Hippocampal formation (tissue), 2 donors: ENCODE measurements around the gene HOPX.
"Not testable (repeated sequence)": the region's sequence is repeated elsewhere in the genome, so short reads cannot be mapped to it uniquely, and the experiment has no call there.

Experiments used
- DNase-seq, 2 donors: peaks; one replicate each; lab custom pipeline; 2025; lab: John Stamatoyannopoulos, UW

Gene HOPX

DNA sequence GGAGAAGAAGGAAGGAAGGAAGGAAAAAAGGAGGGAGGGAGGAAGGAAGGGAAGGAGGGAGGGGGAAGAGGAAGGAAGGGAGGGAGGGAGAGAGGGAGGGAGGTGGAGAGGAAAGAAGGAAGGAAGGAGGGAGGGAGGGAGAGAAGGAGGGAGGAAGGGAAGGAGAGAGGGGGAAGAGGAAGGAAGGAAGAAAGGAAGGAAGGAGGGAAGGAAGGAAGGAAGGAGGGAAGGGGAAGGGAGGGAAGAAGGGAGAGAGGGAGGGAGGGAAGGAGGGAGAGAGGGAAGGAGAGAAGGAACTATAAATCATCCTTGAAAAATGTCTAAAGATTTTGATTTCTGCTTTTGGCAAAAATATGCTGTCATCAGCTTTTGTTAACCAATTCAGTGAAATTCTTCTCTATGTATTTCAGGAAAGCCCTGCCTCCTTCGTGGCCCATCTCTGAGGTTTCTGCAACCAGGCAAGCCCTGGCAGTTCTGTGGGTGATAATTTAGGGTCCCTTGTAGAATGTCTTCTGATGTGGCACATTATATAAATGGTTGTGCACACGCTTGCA lies 7.1 kb upstream of the HOPX start:
- DNase-seq, result no peak

- no peak for DNase-seq
These were observed 5.6 kb upstream of the HOPX start for GRCh38 chr4:56686537-56687231.

- peak in 1 of 2 donors; percentile 18 for DNase-seq
These were observed 3.4 kb upstream of the HOPX start for GRCh38 chr4:56684320-56685050.

DNA sequence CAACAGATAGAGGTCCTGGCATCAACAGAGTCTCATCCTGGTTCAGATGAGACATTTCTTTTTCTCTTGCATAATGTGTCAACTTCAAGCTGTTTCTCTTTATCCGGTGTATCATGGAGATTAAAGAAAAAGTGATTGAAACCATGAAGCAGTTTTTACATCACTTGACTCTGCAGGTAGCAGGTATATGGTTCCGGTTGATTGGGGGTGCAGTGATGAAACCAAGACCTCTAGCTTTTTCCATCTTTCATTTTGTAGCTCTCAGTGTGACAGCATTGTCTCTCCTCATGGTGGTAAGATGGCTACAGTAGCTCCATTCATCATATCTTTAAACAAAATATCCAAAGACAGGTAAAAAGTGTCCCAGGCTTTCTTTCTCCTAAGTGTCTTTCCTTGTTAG lies 2.4 kb upstream of the HOPX start:
- no peak for DNase-seq

DNA sequence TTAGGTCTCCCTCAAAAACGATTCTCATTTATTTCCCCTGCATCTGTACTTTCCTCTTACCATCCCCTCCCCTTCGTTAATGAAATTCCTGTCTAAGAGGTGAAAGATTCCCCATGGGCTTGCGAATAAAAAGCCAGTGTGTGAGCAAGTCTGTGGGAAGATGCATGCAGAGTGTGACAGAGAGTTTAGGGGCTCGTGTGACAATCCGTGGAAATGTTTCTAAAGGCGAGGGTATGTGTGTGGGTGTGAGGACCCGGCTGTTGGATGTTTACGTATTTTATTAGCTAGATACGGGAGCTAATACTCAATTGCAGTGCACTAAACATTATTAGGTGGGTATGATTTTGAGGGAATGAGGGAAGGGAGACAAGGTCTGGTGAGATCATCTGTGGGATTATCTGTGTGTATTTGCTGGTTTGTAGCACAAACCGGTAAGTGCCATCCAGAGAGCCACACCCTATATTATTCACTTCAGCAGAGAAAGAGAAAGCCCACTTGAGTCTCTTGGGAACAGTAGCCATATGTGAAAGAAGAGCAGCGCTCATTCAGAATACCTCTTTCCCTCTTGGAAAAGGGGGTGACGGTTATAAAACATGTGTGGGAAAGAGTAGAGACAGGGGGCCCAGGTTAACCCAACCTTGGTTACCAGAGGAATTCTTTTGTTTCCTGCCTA lies 893 bp upstream of the HOPX start:
- DNase-seq, result no peak

- no peak for DNase-seq
These were observed 830 bp downstream of the HOPX start for GRCh38 chr4:56680266-56680665.

GRCh38 chr4:56677711-56678110 lies 3.4 kb downstream of the HOPX start:
- no peak for DNase-seq

GRCh38 chr4:56674984-56675383 lies 6.1 kb downstream of the HOPX start:
- no peak for DNase-seq

GRCh38 chr4:56671860-56672259 lies 9.2 kb downstream of the HOPX start:
- no peak for DNase-seq

DNA sequence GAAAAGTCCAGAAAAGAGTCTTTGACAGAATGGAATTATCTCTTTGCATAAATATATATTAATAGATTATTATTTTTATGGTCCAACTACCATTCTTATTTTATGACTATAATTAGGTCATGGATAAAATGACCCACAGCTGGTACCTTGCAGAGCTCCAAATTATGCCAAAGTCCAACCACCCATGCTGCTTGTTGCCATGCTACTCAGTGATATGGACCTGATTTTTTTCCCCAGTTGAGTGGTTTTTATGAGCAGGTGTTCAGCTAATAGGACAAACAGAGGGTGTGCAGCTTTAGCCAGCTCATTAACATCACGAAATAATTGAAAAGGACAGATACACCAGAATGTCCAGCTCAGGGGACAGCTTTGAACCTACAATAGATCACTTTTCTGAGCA lies 9.7 kb downstream of the HOPX start:
- no peak for DNase-seq

- no peak for DNase-seq
These were observed 12.8 kb downstream of the HOPX start for GRCh38 chr4:56668267-56668666.

- not testable (repeated sequence) for DNase-seq
These were observed 13.7 kb downstream of the HOPX start for GRCh38 chr4:56667396-56667795.

GRCh38 chr4:56666279-56666678 lies 14.8 kb downstream of the HOPX start:
- DNase-seq, result no peak

DNA sequence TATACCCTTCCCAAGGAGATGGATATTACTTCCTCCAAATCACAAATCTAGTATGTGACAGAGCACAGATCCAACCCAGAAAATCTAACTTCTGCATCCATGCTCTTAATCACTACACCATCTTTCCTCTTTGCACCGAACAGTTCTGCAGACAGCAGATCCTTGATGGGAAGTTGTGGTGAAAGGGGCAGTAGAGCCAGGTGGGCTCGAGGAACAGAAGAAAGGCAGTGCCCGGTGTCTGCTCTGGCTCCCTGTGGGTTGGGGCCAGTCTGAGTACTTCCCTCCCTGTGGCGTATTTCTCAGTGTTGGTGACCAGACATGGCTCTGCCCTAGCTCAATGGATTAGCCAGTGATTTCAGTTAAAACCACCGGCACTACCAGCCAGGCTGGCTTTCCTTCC lies 15.3 kb downstream of the HOPX start:
- no peak for DNase-seq

DNA sequence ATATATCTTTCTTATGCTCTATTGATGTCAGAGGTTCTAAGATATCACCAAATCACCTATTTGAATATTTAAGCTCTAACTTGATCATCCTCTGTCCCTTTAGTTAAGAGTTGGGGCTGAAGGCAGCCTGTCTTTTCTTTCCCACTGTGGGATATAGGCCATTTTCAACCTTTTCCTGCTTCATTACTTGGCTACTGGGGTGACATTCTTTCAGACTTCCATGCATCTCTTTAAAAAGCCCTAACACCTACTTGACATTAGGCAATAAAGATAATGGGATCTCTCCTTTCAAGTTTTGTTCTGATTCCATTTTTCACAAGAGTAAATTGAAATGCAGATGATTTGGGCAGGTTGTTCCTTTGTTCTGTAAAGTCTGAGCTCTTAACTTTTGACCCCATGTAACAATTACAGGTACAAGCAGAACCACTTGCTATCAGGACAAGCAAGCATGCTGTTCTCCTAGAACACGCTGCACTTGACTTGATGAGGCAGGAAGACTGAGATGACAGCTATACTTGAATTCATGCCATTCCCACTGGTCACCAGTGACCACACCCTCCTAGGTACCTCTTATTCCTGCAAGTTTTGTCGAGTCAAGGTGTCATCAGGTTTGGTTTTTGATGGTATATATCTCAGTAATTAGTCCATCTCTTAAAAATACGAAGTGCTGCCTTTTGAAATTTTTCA lies 18.2 kb downstream of the HOPX start:
- DNase-seq, result no peak

DNA sequence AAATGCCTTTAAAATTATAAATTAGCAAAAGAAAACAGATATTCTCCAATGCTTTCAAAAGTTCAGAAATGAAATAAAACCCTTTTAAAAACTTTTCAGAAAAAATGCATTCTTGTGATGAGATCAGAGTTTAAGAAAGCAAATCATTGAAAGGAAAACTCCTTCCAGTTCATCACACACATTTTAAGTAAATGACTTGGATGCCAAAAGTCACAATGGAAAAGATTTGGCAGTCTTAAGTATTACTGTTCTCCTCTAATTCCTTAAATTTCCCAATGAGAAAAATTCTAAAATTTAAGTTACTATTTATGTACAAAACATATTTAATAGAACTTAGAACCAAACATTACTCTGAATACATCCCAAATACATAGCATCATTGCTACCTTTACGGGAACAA lies 21.1 kb downstream of the HOPX start:
- no peak for DNase-seq

DNA sequence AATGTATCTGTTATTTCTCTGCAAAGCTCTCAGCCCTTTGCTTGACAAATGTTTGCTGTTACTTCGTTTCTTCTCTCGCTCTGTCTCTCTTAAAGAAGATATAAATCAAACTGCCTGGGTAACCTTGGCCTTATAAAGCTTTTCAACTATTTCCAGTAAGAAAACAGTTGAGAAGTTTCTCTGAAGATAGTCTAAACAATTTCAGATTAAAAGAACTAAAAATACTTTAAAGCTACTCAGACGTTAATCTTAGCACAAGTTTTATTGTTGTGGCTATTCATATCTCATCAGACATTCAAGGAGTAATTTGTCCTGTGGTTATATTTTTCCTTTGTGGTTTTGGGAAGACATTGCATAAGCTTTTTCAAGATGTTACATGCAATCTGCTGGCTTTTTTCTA lies 22.6 kb downstream of the HOPX start:
- DNase-seq, result no peak

DNA sequence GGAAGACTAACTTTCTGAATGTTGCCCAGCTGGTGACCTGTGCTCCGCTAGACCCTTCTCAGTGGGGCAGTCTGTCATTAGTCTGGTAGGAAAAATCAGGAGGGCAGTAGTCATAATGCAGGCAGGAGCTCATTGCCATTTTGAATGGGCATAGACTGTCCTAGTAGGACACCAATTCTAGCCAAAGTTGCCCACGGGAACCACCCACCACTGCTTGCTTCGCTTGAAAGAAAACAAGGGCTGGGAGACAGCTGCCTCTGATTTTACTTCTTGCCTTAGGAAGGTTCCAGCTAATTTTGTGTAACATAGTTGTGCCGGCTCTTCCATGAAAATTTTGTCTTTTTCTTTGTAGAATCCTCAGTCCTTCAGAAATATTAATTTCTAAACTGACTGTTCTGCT lies 23.3 kb downstream of the HOPX start:
- DNase-seq, result no peak

DNA sequence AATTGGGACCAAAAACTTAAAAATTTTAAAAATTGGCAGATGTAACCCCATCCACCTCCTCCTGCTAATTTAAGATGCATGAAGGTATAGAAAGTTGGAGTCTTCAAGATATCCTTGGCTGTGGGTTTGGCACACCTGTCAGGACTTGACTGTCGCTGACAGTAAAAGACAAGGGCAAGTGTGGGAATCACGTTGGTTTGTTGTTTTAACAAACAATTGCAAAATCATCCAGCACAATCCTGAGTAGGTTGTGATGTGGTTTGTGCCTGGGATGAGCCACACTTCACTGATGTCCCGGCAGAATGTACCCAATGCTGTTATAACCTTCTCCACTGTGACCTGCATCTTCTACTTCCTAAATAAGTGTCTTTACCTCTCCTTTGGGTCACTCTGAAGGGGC lies 24.0 kb downstream of the HOPX start:
- no peak for DNase-seq

- no peak for DNase-seq
These were observed 24.8 kb downstream of the HOPX start for GRCh38 chr4:56656346-56656643.

- no peak for DNase-seq
These were observed 25.3 kb downstream of the HOPX start for GRCh38 chr4:56655627-56656345.

DNA sequence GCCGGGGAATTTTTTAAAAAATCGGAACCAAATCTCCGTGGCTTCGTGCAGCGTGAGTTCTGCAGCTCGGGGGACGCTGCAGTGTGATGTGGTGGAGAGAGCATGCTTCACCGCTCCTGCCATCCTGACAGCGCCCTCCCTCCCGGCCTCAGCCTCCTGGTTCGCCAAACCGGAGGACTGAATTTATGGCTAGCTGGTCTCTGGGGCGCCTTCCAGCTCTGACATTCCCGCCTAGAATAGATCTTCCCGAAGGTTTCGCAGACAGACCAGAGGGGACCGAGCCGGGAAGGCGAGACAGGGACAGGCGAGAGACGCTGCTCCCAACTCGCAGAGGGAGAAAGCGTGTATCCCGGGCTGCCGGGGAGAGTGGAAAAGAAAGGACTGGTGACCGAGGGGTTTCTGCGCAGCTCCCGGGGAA lies 25.9 kb downstream of the HOPX start:
- peak in 1 of 2 donors; percentile 25 for DNase-seq
